PC-3 (cell line): ENCODE results near the gene ITGA1. TPM values are rescaled to one million over a fixed set of nuclear protein-coding genes. Genes with fewer than 3 reads are reported as not detected.

ENCODE experiments used
- ATAC-seq: fragments of 200-7000 bp; cut with Tn5 transposase; 2 replicates; pipeline ENCODE4 v1.9.1; 2020; ENCODE audit warnings: mild to moderate bottlenecking, moderate library complexity
- BruUV-seq: library from RNA; stranded (reverse); fragments of 400-500 nt; replicated peaks from 2 replicates; lab custom pipeline; 2021; lab: Mats Ljungman, UMichigan
- CTCF ChIA-PET: fragments of 300-600 bp; sonication (Branson Sonifier 250); formaldehyde crosslinking; loops from one replicate; lab custom pipeline; 2022; ENCODE audit warnings: antibody characterized with exemption; lab: Charles Lee
- POLR2A ChIA-PET: fragments of 300-600 bp; sonication (Branson Sonifier 250); formaldehyde crosslinking; loops from one replicate; lab custom pipeline; 2022; ENCODE audit warnings: antibody characterized with exemption; ENCODE audit not compliant: unreplicated experiment; lab: Charles Lee
- DNase-seq: peaks from one replicate; pipeline ENCODE4 v3.0.0-alpha.2; 2015
- H2AFZ ChIP-seq: fragments of 300-600 bp; sonication (generic); 2 replicates; pipeline ENCODE4 v1.6.0; 2016; ENCODE audit warnings: antibody characterized with exemption, low read length
- H3F3A ChIP-seq: fragments of 300-600 bp; sonication (generic); one replicate; pipeline ENCODE4 v1.6.0; 2017; ENCODE audit warnings: antibody characterized with exemption, low read length, control low read depth, mild to moderate bottlenecking; ENCODE audit not compliant: unreplicated experiment
- H3K27ac ChIP-seq: fragments of 300-600 bp; sonication (generic); 2 replicates; pipeline ENCODE4 v1.5.1; 2016; ENCODE audit warnings: mild to moderate bottlenecking, low read length
- H3K27me3 ChIP-seq: fragments of 300-600 bp; sonication (generic); 2 replicates; pipeline ENCODE4 v1.6.1; 2016; ENCODE audit warnings: low read length, mixed read lengths
- H3K36me3 ChIP-seq: fragments of 300-600 bp; sonication (generic); 2 replicates; pipeline ENCODE4 v1.6.1; 2016; ENCODE audit warnings: low read depth, mixed run types, low read length, mixed read lengths
- H3K4me1 ChIP-seq: fragments of 300-600 bp; sonication (generic); 2 replicates; pipeline ENCODE4 v1.5.1; 2016; ENCODE audit warnings: low read length; ENCODE audit not compliant: insufficient read depth
- H3K4me2 ChIP-seq: fragments of 300-600 bp; sonication (generic); 2 replicates; pipeline ENCODE4 v1.6.0; 2016; ENCODE audit warnings: low read length
- H3K4me3 ChIP-seq: fragments of 300-600 bp; sonication (generic); 2 replicates; pipeline ENCODE4 v1.5.1; 2016; ENCODE audit warnings: mild to moderate bottlenecking, low read length, mixed read lengths
- H3K79me2 ChIP-seq: fragments of 300-600 bp; sonication (generic); 2 replicates; pipeline ENCODE4 v1.6.1; 2017; ENCODE audit warnings: low read length, mixed read lengths
- H3K9ac ChIP-seq: fragments of 300-600 bp; sonication (generic); 2 replicates; pipeline ENCODE4 v1.6.0; 2016; ENCODE audit warnings: mild to moderate bottlenecking, low read length
- H3K9me2 ChIP-seq: fragments of 300-600 bp; sonication (generic); replicated peaks from 2 replicates; pipeline ENCODE4 v1.6.1; 2016; ENCODE audit warnings: mixed run types, low read length, mixed read lengths
- H3K9me3 ChIP-seq: fragments of 300-600 bp; sonication (generic); 2 replicates; pipeline ENCODE4 v1.6.1; 2016; ENCODE audit warnings: low read length, mixed read lengths
- H4K20me1 ChIP-seq: fragments of 300-600 bp; sonication (generic); 2 replicates; pipeline ENCODE4 v1.6.1; 2016; ENCODE audit warnings: low read length, mixed read lengths
- EZH2 ChIP-seq: fragments of 300-600 bp; sonication (generic); IDR thresholded peaks from one replicate; pipeline ENCODE4 v1.6.1; 2017; ENCODE audit warnings: antibody characterized with exemption, mild to moderate bottlenecking, low read length; ENCODE audit not compliant: unreplicated experiment
- EZH2phosphoT487 ChIP-seq: fragments of 300-600 bp; sonication (generic); IDR thresholded peaks from 2 replicates; pipeline ENCODE4 v1.6.1; 2018; ENCODE audit warnings: mild to moderate bottlenecking, antibody characterized with exemption, low read length, borderline replicate concordance
- intact Hi-C: fragments of 100-400 bp; cut with micrococcal nuclease; formaldehyde crosslinking; loops from 2 replicates; pipeline ENCODE4 v1.9.0; 2023
- total RNA-seq: library from RNA; depleted of rRNA; stranded (reverse); fragments of >200 nt; gene quantifications from 2 replicates; pipeline ENCODE4 v1.2.3, GENCODE V29; 2014
- TF ChIP-seq, protein P1 (sequence below): fragments of 300-600 bp; sonication (generic); conservative IDR thresholded peaks from 2 replicates; pipeline ENCODE4 v1.5.1; 2017; ENCODE audit warnings: antibody characterized with exemption, low read depth, mild to moderate bottlenecking, low read length

Gene ITGA1
- total RNA-seq, 1 experiment from 2014 or later: 4.7 TPM

DNA sequence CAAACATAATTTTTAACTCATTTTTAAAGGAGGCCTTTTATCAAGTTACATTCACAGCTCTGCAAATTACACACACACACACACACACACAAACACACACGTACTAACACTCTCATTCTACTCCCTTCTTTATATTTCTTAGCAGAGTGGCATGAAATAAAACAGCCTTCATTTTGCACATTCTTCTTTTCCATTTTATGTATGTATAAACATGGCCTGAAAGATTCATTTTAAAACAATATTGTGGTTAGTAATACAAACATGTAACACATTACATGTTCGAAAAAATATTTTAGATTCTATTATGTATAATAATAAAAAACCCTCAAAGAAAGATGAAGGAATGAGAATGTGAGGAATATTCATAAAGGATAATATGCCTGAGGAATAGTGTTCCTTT lies 115.4 kb downstream of the ITGA1 start:
- ATAC-seq: no peak
- no TSS peak for BruUV-seq

DNA sequence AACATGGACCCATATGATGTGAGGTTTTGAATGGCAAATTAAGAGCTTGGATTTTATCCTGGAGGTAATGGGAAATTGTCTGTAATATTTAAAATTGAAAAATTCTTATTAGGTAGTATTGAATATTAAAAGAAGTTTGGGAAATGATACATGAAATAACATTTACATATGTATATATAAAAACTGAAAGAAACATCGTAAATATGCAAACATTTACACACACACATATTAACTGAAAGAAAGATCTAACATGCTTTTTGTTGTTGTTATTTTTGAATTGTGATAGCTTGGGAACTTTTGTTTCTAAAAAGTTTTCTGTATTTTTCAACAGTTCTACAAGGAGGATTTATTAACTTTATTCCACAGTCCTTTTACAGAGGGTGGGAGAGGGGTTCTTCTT lies 118.6 kb downstream of the ITGA1 start:
- no peak overlapping the region for H2AFZ ChIP-seq
- no peaks in the 10 kb centered on the region for H4K20me1 ChIP-seq
- intact Hi-C loops: no loop called here
- H3F3A ChIP-seq: no peaks in the 10 kb centered on the region
- H3K4me1 ChIP-seq: no peaks in the 10 kb centered on the region
- ChIA-PET POLR2A (no interaction called here), CTCF (interaction anchor here (0.9 kb wide), 1 partner anchor 9 kb away, joined by 3 read pairs; no protein-coding TSS in a partner anchor)
- no peaks in the 10 kb centered on the region for H3K36me3 ChIP-seq
- peaks cover 5% of the 10 kb centered on the region; the same call in 1 of the 2 replicates for H3K27me3 ChIP-seq
- ATAC-seq (no peak), DNase-seq (no peak)
- no peak overlapping the region for H3K4me3 ChIP-seq
- H3K27ac ChIP-seq: no peak overlapping the region
- H3K4me2 ChIP-seq: no peak overlapping the region
- no peaks in the 10 kb centered on the region for H3K9me2 ChIP-seq
- H3K9me3 ChIP-seq: no peaks in the 10 kb centered on the region
- no TSS peak for BruUV-seq
- TF ChIP-seq EZH2phosphoT487 (no peak), EZH2 (no peak)
- TF ChIP-seq, protein P1, sequence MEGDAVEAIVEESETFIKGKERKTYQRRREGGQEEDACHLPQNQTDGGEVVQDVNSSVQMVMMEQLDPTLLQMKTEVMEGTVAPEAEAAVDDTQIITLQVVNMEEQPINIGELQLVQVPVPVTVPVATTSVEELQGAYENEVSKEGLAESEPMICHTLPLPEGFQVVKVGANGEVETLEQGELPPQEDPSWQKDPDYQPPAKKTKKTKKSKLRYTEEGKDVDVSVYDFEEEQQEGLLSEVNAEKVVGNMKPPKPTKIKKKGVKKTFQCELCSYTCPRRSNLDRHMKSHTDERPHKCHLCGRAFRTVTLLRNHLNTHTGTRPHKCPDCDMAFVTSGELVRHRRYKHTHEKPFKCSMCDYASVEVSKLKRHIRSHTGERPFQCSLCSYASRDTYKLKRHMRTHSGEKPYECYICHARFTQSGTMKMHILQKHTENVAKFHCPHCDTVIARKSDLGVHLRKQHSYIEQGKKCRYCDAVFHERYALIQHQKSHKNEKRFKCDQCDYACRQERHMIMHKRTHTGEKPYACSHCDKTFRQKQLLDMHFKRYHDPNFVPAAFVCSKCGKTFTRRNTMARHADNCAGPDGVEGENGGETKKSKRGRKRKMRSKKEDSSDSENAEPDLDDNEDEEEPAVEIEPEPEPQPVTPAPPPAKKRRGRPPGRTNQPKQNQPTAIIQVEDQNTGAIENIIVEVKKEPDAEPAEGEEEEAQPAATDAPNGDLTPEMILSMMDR: no peak
- H3K79me2 ChIP-seq: no peaks in the 10 kb centered on the region
- no peak overlapping the region for H3K9ac ChIP-seq

More for the DNA sequence above, 115.4 kb downstream of the ITGA1 start:
- Histone ChIP-seq H3K4me3 (no peak overlapping the region), H3K9ac (no peak overlapping the region), H3K27me3 (peaks cover 5% of the 10 kb centered on the region; the same call in 1 of the 2 replicates), H3K36me3 (no peaks in the 10 kb centered on the region), H3K27ac (no peak overlapping the region), H3K4me2 (no peak overlapping the region), H2AFZ (no peak overlapping the region), H3K79me2 (no peaks in the 10 kb centered on the region), H3K4me1 (no peaks in the 10 kb centered on the region), H3K9me2 (no peaks in the 10 kb centered on the region), H3F3A (no peaks in the 10 kb centered on the region), H4K20me1 (no peaks in the 10 kb centered on the region), H3K9me3 (no peaks in the 10 kb centered on the region)
- ChIA-PET POLR2A (no interaction called here), CTCF (no interaction called here)
- intact Hi-C loops: no loop called here
- TF ChIP-seq EZH2: no peak
- TF ChIP-seq EZH2phosphoT487: no peak
- TF ChIP-seq, protein P1: no peak
- DNase-seq: no peak

DNA sequence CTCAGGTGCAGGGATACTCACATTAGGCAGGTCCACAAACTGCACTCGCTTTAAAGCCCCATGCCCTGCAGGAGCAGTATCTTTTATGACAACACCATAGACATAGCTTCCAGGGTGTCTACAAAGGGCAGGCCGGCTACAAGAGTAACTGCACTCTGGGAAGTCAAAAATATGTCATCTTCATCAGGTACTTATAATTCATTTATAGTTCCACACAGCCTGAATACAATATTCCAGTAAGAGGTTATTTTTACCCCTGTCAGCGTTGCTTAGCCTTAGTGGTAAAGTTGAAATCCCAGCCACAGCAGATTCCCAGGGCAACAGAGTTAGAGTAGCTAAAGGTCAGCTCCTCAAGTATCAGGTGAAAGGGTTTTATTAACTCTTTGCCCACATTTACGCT lies 119.1 kb downstream of the ITGA1 start:
- Histone ChIP-seq H3K9ac (no peak overlapping the region), H3K79me2 (no peaks in the 10 kb centered on the region), H3K4me2 (no peak overlapping the region), H3K9me2 (no peaks in the 10 kb centered on the region), H3F3A (no peaks in the 10 kb centered on the region), H3K27ac (no peak overlapping the region), H3K4me1 (no peaks in the 10 kb centered on the region), H3K36me3 (no peaks in the 10 kb centered on the region), H4K20me1 (no peaks in the 10 kb centered on the region), H3K9me3 (no peaks in the 10 kb centered on the region), H3K27me3 (peaks cover 5% of the 10 kb centered on the region; the same call in 1 of the 2 replicates), H3K4me3 (no peak overlapping the region), H2AFZ (no peak overlapping the region)
- ATAC-seq (no peak), DNase-seq (no peak)
- CTCF ChIA-PET: interaction anchor here (0.9 kb wide), 1 partner anchor 8 kb away, joined by 3 read pairs; no protein-coding TSS in a partner anchor
- TF ChIP-seq EZH2phosphoT487 (no peak), EZH2 (no peak)
- TF ChIP-seq, protein P1: no peak
- POLR2A ChIA-PET: no interaction called here
- intact Hi-C loops: no loop called here
- BruUV-seq: no TSS peak
